GM19328 (cell line): ENCODE results near the gene MEN1.
"Not testable (repeated sequence)": the region's sequence is repeated elsewhere in the genome, so short reads cannot be mapped to it uniquely, and the experiment has no call there.

Experiments
- ATAC-seq: cut with Tn5 transposase; IDR thresholded peaks from one replicate; pipeline ENCODE4 v1.9.1; 2021; ENCODE audit warnings: mild to moderate bottlenecking, moderate library complexity; ENCODE audit not compliant: unreplicated experiment

MEN1 gene

GRCh38 chr11:64834031-64834722, 23.8 kb upstream of the MEN1 start:
- no peak for ATAC-seq

GRCh38 chr11:64833509-64833908, 23.2 kb upstream of the MEN1 start:
- ATAC-seq = no peak

- ATAC-seq = no peak
These were observed 22.8 kb upstream of the MEN1 start for GRCh38 chr11:64833198-64833502.

GRCh38 chr11:64832467-64833197, 22.3 kb upstream of the MEN1 start:
- no peak for ATAC-seq

GRCh38 chr11:64831411-64831891, 21.1 kb upstream of the MEN1 start:
- ATAC-seq = no peak

- no peak for ATAC-seq
These were observed 19.3 kb upstream of the MEN1 start for GRCh38 chr11:64829536-64830251.

- ATAC-seq = no peak
These were observed 17.1 kb upstream of the MEN1 start for GRCh38 chr11:64827451-64827839.

GRCh38 chr11:64826578-64827450, 16.5 kb upstream of the MEN1 start:
- no peak for ATAC-seq

- no peak for ATAC-seq
These were observed 15.7 kb upstream of the MEN1 start for GRCh38 chr11:64826062-64826461.

GRCh38 chr11:64823568-64824119, 13.3 kb upstream of the MEN1 start:
- no peak for ATAC-seq

GRCh38 chr11:64817476-64817875, 7.1 kb upstream of the MEN1 start:
- no peak for ATAC-seq

GRCh38 chr11:64815433-64815832, 5.1 kb upstream of the MEN1 start:
- ATAC-seq = not testable (repeated sequence)

- no peak for ATAC-seq
These were observed 4.4 kb upstream of the MEN1 start for GRCh38 chr11:64814712-64815187.

- no peak for ATAC-seq
These were observed 3.5 kb upstream of the MEN1 start for GRCh38 chr11:64813826-64814225.

- ATAC-seq = no peak
These were observed 531 bp upstream of the MEN1 start for GRCh38 chr11:64810891-64811272.

- no peak for ATAC-seq
These were observed 540 bp downstream of the MEN1 start for GRCh38 chr11:64809781-64810241.

- no peak for ATAC-seq
These were observed 4.9 kb downstream of the MEN1 start for GRCh38 chr11:64805481-64805880.

GRCh38 chr11:64804346-64805210, 5.8 kb downstream of the MEN1 start:
- ATAC-seq = no peak

- ATAC-seq = no peak
These were observed 6.5 kb downstream of the MEN1 start for GRCh38 chr11:64803846-64804345.
